ENCODE measurements around the gene TRPV3.

DNA sequence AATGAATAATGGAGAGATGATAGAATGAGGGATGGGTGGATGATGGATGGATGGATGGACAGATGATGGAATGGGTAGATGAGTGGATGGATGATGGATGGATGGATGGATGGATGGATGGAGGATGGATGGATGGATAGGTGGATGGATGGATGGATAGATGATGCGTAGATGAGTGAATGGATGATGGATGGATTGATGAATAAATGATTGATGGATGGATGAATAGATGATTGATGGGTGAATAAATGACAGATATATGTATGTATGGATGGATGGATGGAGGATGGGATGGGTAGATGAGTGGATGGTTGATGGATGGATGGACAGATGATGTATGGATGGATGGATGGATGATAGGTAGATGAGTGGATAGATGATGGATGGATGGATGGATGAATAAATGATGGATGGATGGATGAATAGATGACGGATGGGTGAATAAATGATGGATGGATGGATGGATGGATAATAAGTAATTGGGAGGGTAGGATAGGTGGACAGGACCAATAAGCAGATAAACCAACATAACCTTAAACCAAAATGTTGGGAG is 7.9 kb downstream of the TRPV3 start:
- TF ChIP-seq POLR2AphosphoS5 (IDR thresholded peaks at IDR 0.05; ENCODE audit: low read depth, low read length) (no peak), SPI1 (IDR thresholded peaks at IDR 0.05; ENCODE audit: low read depth, low read length) (no peak)
